ENCODE data around the gene THTPA. TPM values are rescaled to one million over a fixed set of nuclear protein-coding genes. Genes with fewer than 3 reads are reported as not detected.

Gene THTPA
- total and polyA plus RNA-seq, 2 donors (not counting 1 experiment from before 2014, with no cell fraction given), result 7.8 to 24.1 TPM

DNA sequence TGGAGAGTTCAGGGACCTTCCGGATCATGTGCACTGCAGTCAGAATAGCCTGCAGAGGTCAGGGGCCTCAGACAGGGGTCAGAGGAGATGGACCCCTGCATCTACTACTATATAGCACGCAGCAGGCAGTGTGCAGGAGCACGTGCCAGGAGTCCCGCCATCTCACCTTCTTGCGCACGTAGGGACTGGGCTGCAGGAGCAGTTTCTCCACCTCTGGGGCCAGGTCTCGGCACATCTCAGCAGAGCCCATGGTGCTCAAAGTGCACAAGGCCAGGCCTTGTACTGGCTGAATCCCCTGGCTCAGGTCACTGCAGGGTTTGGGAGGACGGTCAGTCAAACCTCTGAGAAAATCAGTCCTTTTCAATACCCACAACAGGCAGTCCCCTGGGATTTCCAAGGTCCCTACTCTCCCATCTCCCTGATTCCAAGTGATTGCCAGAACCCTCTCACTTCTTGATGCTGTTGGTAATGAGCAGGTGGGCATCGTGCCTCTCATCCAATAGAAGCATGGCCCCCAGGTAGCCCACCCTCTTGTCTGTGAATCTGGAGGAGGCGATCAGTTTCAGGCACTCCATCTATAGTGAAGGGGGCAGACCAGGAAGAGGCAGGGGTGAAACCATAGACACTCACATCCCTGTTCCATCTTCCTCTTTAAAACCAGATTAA, 10.2 kb downstream of the THTPA start:
- no peak overlapping the region for H3K4me2 ChIP-seq (ENCODE audit: extremely low read depth, insufficient read depth, low read length)
- H3K4me1 ChIP-seq (ENCODE audit: control insufficient read depth, extremely low read depth, insufficient read depth, low read length), result no peaks in the 10 kb centered on the region
- H2AFZ ChIP-seq (ENCODE audit: low read length), result no peak overlapping the region
- no peaks in the 10 kb centered on the region for H3K9me3 ChIP-seq (ENCODE audit: control insufficient read depth, insufficient read depth, low read depth, low read length)
- H3K27me3 ChIP-seq (ENCODE audit: control insufficient read depth, insufficient read depth, low read length), result no peaks in the 10 kb centered on the region
- H4K20me1 ChIP-seq (ENCODE audit: control insufficient read depth, extremely low read depth, insufficient read depth, low read length), result no peaks in the 10 kb centered on the region
- H3K9ac ChIP-seq (ENCODE audit: insufficient read depth, low read length), result no peak overlapping the region
- H3K79me2 ChIP-seq (ENCODE audit: control insufficient read depth, insufficient read depth, low read length), result no peaks in the 10 kb centered on the region
- no peaks in the 10 kb centered on the region for H3K36me3 ChIP-seq (ENCODE audit: control insufficient read depth, insufficient read depth, low read length)
- H3K27ac ChIP-seq (ENCODE audit: insufficient read depth, low read length), result no peak overlapping the region
- DNase-seq (ENCODE audit: low read depth in 2 of 2), result no peak
- no peak for TF ChIP-seq EZH2 (IDR thresholded peaks at IDR 0.05; ENCODE audit: low read length, missing control alignments)
- no peak for TF ChIP-seq CTCF (conservative IDR thresholded peaks at IDR 0.05 in 1 of 2, IDR thresholded peaks at IDR 0.05 in 1 of 2; ENCODE audit: low read depth in 1 of 2, low read length in 2 of 2)
- no peak overlapping the region for H3K4me3 ChIP-seq (replicated peaks in 1 of 4; ENCODE audit: control extremely low read depth in 1 of 4, insufficient read depth in 1 of 4, low read depth in 3 of 4, low read length in 4 of 4)

DNA sequence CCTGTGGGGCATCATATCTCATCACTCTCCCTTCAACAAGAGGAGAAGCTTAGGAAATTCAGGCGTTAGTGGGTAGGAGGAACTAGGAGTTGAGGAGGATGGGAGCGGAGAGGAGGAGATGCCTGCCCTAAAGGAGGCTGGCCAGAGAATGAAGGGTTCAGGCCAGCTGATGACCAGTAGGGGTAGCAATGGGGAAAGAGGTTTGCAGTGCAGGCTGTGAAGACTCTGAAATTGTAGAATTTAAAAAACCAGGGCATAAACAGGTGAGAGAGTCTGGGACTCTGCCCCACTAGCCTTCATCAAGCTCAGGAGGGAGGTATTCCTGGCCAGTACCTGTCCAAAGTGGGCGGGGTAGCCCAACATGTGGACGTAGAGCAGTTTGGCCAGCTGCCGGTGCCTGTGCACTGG, 10.7 kb downstream of the THTPA start:
- Histone ChIP-seq H3K4me1 (ENCODE audit: control insufficient read depth, extremely low read depth, insufficient read depth, low read length) (no peaks in the 10 kb centered on the region), H3K36me3 (ENCODE audit: control insufficient read depth, insufficient read depth, low read length) (no peaks in the 10 kb centered on the region), H3K9me3 (ENCODE audit: control insufficient read depth, insufficient read depth, low read depth, low read length) (no peaks in the 10 kb centered on the region), H3K27me3 (ENCODE audit: control insufficient read depth, insufficient read depth, low read length) (no peaks in the 10 kb centered on the region), H3K4me3 (replicated peaks in 1 of 4; ENCODE audit: control extremely low read depth in 1 of 4, insufficient read depth in 1 of 4, low read depth in 3 of 4, low read length in 4 of 4) (peak overlapping the region; percentile 55 to 70 (median 64)), H3K4me2 (ENCODE audit: extremely low read depth, insufficient read depth, low read length) (peak overlapping the region; percentile 98), H3K27ac (ENCODE audit: insufficient read depth, low read length) (no peak overlapping the region), H3K79me2 (ENCODE audit: control insufficient read depth, insufficient read depth, low read length) (no peaks in the 10 kb centered on the region), H4K20me1 (ENCODE audit: control insufficient read depth, extremely low read depth, insufficient read depth, low read length) (no peaks in the 10 kb centered on the region), H2AFZ (ENCODE audit: low read length) (peak overlapping the region; percentile 95), H3K9ac (ENCODE audit: insufficient read depth, low read length) (peak overlapping the region; percentile 50)
- peak in 1 of 2 donors; percentile 28 for DNase-seq (ENCODE audit: low read depth in 2 of 2)
- no peak for TF ChIP-seq EZH2 (IDR thresholded peaks at IDR 0.05; ENCODE audit: low read length, missing control alignments)
- peak; percentile 18 to 38 for TF ChIP-seq CTCF (conservative IDR thresholded peaks at IDR 0.05 in 1 of 2, IDR thresholded peaks at IDR 0.05 in 1 of 2; ENCODE audit: low read depth in 1 of 2, low read length in 2 of 2)

GRCh38 chr14:23567186-23568020, 11.3 kb downstream of the THTPA start, which contains the start of gene AP1G2:
Gene AP1G2, minus strand, starts transcription at chr14:23567791. Its CDS starts 477 bp downstream, at chr14:23567314.
- Histone ChIP-seq H3K4me1 (ENCODE audit: control insufficient read depth, extremely low read depth, insufficient read depth, low read length) (no peaks in the 10 kb centered on the region), H3K4me3 (replicated peaks in 1 of 4; ENCODE audit: control extremely low read depth in 1 of 4, insufficient read depth in 1 of 4, low read depth in 3 of 4, low read length in 4 of 4) (peak within 1 kb of the TSS; percentile 55 to 70 (median 64)), H3K9me3 (ENCODE audit: control insufficient read depth, insufficient read depth, low read depth, low read length) (no peaks in the 10 kb centered on the region), H4K20me1 (ENCODE audit: control insufficient read depth, extremely low read depth, insufficient read depth, low read length) (no peaks in the 10 kb centered on the region), H3K4me2 (ENCODE audit: extremely low read depth, insufficient read depth, low read length) (peak within 1 kb of the TSS; percentile 98), H3K27ac (ENCODE audit: insufficient read depth, low read length) (no peak within 1 kb of the TSS), H3K79me2 (ENCODE audit: control insufficient read depth, insufficient read depth, low read length) (no peaks in the 10 kb centered on the region), H3K27me3 (ENCODE audit: control insufficient read depth, insufficient read depth, low read length) (no peaks in the 10 kb centered on the region), H2AFZ (ENCODE audit: low read length) (peak within 1 kb of the TSS; percentile 95), H3K36me3 (ENCODE audit: control insufficient read depth, insufficient read depth, low read length) (no peaks in the 10 kb centered on the region), H3K9ac (ENCODE audit: insufficient read depth, low read length) (peak within 1 kb of the TSS; percentile 50)
- DNase-seq (ENCODE audit: low read depth in 2 of 2), result peak; percentile 45 to 69
- TF ChIP-seq EZH2 (IDR thresholded peaks at IDR 0.05; ENCODE audit: low read length, missing control alignments), result peak; percentile 12
- TF ChIP-seq CTCF (conservative IDR thresholded peaks at IDR 0.05 in 1 of 2, IDR thresholded peaks at IDR 0.05 in 1 of 2; ENCODE audit: low read depth in 1 of 2, low read length in 2 of 2), result no peak

Measured in fibroblast of lung (primary cell).